HG02678 (cell line): Measurements from ENCODE around the gene HEG1.

Experiments used
- ATAC-seq: cut with Tn5 transposase; IDR thresholded peaks from one replicate; pipeline ENCODE4 v1.9.1; 2021; ENCODE audit warnings: mild to moderate bottlenecking, moderate library complexity; ENCODE audit not compliant: unreplicated experiment

The HEG1 gene

DNA sequence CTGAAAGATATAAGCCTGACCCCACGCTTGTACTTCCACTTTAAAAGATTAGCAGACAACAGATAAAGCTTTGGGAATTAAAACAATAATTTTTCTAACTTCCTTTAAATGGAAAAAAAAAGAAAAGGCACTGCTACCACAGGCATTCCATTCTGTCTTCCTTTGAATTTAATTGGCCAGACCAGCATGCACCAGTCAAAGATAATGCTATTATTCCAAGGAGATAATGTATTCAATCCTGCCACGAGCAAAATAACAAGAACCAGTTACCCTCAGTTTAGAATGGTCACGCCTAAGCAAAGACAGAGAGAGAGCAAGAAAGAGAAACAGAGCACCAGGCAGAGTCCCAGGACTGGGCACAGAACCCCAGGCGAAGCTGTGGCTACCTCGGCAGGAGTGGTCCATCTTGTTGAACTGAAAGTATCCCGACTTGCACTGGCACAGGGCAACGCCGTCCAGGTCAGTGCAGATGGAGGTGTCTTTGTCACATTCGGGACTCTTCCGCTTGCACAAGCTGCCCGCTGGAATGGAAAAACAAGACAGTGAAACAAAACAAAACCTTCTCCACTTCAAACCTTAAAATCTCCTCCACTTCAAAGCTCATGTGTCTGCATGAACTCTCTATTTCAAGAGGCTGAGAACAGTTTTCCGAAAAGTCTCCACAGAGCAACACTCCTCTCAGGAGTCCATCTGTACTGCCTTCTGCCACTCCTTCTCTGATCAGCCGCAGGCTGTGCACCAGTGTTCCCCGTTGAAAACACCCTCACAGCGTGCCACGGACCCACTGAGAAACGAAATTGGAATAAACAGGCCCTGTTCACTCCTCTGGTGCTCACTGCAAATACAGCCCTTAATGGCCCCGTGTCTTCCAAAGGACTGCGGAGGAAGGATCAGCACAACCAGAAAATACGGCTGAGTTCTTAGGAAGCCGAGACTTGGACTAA lies 58.2 kb downstream of the HEG1 start:
- no peak for ATAC-seq

DNA sequence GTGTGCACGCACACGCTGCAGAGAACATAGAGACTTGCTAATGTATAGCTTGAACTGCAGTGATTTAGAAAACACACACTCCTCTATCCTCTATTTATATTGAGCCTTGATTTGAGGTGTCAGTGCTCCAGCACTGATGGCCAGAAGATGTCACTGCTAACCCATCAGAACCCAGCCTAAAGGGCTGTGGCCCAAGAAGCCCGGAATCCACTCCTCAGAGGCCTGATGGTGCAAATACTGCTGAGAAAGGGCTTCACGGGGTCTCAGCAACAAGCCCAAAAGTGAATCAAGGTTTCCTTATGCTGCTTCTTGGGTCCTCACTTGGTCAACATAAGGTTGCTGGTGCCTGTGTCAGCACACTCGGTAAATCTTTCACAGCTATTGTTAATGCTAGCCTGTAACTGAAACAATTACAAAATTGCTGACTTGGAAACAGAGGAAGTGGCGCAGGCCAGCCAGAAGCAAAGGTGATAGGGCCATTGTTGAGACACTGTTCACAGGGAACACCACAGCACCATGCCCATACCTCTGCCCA lies 60.3 kb downstream of the HEG1 start:
- ATAC-seq, result no peak

DNA sequence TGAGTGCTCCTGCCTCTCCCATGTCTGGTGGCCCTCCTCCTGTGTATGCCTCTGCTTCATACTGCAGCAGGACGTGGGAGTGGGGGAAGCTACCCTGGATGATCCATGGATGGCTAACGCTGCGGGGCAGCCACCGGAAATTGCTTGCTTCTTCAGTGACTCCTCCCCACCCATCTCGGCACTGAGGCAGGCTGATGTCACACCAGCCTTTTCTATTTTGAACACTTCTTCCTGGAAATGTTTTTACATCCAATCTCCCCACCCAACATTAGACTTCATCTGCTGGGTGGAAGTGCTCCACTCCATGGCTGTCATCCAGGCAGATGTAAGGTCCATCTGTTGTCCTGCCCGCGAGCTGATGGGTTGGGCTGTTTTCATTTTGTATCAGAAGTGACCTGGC lies 62.3 kb downstream of the HEG1 start:
- no peak for ATAC-seq

DNA sequence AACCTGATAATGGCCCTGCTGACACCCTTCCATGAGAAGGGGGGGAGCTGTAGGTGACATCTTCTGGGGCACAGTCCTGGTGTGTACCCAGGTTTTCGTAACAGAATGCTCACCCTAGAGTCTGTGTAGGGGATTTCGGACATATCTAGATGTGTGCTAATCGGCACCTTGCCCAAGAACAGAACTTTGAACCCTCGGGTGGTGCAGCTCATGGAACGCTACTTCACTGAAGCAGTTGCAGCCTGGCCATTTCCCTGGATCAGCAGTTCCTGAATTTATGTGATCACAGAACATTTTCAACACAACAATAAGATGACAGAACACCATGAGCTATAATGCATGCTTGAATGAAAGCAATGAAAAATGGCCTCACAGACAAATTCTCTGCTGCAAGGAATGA lies 63.8 kb downstream of the HEG1 start:
- ATAC-seq, result no peak

DNA sequence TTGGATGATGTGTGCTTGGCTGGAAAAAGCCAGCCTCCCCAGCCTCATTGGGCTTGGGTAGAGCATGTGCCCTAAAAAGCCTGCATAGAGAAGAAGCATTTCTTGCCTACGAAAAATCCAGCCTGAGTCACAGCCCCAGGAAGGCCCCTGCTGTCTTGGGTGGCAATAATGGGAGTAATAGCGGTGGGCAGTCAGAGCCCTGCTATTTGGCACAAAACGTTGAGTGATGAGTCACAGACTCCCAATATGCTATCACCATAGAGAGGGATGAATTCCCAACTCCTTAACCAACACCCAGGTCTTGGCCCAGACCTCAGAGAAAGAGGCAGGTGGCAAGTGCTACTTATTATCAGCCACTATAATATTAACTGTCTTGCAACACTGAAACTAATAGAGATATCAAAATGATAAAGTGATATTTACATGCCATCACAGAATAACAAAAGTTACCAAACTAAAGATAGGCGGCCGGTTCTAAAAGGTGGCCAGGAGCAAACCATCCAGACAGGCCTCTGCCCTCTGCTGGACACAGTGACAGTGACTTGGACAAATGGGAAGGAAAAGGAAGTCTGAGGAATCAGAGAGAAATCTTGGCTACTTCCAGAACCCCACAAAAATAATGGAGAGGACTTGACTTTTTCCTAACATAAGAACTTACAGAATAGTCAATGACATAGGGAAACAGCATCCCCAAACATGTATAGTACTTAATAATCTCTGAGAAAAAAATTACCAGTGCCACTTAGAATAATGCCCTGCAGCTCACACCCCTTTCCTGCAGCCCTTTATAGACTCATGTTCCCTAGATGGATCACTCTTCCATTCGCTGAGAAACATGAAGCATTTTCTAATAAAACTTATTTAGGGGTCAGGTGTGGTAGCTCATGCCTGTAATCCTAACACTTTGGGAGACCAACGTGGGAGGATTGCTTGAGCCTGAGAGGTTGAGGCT lies 69.3 kb downstream of the HEG1 start:
- no peak for ATAC-seq

DNA sequence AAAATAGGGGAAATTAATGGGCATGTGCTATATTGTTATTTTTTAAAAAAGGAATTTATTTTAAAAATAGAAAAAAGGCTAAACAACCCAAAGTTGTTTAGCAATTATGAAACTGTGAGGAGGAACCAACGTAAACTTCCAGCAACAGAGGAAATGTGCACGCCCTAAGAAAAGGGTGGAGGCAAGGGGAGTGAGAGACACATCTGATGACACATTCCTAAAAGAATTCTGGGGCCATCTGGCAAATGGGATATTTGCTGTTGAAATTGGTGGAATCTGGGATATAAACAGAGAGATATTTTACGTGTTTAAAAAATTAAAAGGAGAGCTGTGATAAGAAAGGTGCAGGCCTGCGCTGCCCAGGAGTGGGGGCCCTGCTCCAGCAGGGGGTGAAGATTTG lies 70.4 kb downstream of the HEG1 start:
- ATAC-seq, result no peak

DNA sequence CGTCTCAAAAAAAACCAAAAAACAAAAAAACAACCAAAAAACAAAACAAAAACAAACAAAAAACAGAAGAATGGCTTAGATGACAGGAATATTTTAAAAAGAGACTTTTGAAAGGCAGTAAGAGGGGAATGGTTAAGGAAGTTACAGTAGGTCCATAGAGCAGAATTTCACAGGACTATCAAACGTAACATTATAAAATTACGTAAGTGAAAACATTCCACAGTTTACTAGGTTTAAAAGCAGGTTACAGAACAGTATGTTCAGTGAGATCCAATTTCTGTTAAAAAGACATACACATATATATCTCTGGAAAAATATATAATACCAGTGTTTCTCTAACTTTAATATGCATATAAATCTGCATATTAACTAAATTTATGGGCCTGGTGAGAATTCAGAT lies 71.0 kb downstream of the HEG1 start:
- no peak for ATAC-seq

DNA sequence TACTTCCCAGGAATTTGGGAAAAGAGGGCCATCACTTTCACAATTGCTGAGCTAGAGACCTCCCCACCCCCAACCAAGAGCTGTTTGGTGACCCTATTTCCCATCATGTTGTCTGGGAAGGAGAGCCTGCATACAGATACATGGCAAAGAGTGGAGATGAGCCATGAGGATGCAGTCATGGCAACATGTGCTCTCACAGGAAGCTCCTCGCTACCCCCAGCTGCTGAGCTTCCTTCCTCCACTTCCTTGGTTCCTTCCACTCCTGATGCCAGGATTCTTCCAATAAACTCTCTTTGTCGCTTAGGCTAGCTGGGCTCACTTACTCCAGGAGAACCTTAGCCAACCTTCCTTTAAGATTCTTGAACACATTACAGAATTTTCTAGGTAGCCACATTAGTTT lies 72.9 kb downstream of the HEG1 start:
- no peak for ATAC-seq

DNA sequence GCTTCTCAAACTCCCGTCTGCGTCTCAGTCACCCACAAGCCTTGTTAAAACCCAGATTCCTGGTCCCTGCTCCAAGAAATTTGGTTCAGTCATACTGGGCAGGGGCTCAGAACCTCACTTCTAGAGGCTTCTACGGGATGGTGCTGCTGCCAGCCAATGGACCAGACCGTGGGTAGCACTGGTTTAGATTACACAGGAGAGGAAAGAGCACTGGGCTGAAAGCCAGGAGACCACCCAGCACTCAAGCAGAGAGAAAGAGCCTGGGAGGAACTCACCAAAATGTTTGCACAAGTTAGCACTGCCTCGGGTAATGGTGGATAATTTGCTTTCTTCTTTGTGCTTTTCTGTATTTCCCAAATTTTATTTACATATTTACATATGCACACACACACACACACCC lies 74.3 kb downstream of the HEG1 start:
- no peak for ATAC-seq

DNA sequence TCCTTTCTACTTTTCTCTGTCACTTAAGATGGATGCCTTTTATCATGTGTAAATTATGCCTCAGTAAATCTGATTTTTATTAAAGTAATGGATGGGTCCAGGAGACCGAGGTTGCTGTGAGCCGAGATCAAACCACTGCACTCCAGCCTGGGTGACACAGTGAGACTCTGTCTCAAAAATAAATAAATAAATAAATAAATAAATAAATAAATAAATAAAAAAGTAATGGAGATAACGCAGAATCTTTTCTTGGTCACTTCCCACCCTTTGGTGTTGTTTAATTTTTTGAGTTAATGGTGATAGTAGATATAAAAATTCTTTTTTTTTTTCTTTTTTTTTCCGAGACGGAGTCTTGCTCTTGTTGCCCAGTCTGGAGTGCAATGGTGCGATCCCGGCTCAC lies 77.2 kb downstream of the HEG1 start:
- no peak for ATAC-seq

DNA sequence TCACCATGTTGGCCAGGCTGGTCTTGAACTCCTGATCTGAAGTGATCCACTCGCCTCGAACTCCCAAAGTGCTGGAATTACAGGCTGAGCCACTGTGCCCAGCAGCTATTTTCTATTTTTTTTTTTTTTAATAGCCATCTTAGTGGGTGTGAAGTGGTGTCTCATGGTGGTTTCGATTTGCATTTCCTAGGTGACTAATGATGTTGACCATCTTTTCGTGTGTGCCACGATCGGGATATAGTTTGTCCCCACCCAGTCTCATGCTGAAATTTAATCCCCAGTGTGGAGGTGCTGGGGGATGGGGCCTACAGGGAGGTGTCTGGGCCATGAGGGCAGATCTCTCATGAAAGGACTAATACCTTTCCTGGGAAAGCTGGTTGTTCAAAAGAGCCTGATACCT lies 79.4 kb downstream of the HEG1 start:
- ATAC-seq, result no peak

DNA sequence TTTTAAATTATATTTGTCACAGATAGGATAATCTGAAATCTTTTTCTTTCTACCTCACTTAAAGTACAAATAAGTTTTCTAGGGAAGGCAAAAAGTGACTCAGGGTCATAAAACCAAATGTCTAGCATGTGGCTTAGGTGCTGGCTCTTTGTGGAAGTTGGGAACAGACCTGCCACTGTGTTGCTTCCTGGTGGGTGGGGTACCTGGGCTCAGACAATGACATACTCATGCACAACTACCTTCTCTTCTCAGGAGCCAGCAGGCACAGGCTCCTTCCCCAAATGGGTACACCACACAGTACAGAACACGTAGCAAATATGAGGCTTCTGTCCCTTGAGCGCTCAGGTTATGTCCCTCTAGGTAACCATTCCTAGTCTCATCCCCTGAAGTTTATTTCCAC lies 81.1 kb downstream of the HEG1 start:
- ATAC-seq, result no peak

DNA sequence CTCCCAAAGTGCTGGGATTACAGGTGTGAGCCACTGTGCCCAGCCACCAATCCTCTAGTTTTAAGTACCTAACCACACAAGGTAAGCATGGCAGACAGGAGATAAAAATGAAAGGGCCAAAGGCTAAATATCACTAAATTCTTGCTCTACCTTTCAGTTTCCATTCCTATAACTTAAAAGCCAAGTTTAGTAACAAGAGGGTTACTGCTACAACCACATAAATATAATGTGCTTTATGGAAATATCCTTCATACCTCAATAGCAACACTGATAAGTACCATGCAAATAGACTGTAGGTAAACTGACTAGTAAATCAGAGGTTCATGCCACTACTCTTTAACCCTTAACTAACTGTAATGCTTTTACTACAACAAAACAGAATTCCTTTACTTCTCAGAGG lies 82.5 kb downstream of the HEG1 start:
- no peak for ATAC-seq

DNA sequence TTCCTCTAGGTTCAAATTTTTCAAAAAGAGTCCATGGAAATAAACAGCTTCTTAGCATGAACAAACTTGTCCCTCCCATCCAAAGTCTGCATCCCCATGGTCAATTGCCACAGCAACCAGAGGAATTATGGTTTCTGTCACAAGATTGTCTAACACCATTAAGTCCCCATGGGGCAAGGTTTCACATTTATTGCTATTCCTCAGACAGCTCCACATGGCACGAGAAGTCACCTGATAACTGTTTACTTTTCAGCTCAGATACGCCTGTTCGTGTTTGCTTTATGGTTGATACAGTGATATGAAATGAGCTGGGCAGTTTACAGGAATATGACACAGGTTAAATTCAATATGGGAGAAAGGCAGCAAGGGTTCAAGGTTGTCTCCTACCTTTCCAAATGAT lies 83.3 kb downstream of the HEG1 start:
- ATAC-seq, result no peak

DNA sequence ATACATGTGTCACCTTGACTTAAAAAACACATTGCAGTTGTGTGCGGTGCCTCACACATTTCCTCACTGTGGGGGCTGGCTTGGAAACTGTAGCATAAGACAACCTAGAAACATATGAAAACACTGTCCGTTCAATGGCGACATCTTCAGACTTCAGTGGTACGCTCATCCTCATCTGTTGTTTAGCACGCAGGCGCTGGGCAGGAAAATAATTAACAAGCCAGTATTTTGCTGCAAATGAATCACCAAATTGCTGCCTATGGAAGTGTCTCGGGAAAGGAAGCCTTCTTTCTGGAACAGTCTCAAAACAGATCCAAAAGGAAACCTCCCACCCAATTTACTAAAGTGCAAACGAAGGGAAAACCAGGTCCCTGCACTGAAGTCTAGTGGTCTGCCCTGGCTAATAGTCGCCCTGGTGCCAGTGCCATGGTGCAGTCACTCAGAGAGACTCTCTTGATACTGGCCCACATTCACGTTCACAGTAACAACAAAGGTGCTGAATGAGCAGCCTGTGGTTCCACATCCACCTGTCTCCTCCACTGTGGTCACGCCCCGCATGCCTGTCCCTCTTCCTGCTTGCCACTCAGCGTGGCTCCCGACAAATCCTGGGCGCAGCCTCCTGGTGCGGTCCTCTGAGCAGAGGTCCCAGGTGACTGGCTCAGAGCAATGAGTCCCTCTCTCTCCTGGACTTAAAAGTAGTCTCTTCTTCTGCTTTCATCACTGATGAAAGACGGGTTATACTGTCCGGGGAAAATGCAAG lies 85.7 kb downstream of the HEG1 start:
- ATAC-seq, result no peak

DNA sequence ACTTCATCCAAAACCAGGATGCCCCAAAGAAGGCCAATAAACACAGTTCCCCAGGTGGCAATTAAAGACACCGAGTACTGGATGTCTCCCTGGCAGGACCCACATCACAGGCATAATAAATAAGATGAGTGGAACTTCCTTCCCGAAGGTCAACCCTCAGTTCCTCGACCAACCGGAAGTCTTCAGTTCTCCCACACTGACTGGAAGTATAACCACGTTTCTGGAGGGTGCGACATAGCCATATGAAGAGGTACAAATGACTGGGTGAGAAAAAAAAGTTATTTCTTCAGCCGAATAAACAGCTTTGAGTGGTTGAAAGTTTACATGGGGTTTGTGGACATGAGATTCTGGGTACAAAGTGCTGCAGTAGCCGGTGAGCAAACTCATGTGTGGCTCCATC lies 86.6 kb downstream of the HEG1 start:
- ATAC-seq, result no peak

DNA sequence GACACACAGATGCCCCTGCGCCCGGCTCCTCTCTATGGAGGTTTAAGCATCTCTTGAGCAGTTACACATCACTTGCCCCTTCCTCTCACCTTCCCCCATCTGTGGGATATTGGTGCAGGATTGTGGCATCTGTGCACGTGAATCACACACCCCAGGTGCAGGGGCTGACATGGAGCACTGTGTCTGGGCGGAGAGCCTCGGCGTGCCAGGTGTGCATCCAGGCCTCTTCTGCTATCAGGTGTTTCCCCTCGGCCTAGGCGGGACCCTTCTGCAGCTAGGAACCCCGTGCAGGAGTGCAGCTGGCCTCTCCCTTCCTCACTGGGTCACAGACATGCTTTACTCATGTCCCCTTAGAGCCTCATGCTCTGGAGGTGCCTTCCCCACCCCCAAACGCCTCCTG lies 87.8 kb downstream of the HEG1 start:
- ATAC-seq, result no peak

DNA sequence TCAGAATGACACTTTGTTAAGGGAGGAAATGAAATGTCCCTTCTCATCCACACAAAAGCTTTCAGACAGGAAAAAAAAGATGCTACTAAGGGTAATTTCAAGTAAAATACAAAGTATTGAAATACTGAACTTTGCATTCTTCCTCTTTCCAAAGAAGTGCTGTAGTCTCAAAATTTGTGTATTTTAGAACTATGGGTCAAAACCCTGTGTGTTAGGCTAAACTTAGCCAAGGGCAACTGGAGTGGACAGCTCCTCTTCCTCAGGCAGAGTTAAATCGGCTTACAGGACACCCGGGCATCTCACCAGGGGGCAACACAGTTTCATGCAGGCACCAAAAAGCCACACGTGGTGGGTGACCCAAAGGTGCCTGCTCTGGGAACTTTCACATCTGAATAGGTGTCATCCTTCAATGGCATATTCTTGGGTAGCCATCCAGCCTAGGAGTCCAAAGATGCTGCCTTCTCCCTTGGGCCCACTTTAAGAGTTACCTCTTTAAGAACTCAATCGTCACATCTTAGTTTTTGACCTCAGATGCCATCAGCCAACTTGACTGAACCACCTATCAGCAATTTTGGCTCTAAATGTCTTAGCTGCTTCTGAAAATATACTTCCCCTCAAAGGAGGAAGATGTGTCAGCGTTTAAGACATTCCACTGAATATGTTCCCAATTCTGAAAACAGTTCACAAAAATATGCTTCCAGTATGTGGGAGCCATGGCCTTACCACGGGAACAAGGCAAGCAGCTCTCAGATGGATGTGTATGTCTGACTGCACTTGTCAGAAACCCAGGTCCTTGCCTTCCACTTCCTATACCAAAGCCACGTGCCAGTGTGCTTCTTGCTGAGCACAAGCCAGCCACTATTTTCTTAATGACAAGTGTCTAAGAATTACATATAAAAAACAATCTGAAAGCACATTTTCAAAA lies 89.0 kb downstream of the HEG1 start:
- no peak for ATAC-seq

DNA sequence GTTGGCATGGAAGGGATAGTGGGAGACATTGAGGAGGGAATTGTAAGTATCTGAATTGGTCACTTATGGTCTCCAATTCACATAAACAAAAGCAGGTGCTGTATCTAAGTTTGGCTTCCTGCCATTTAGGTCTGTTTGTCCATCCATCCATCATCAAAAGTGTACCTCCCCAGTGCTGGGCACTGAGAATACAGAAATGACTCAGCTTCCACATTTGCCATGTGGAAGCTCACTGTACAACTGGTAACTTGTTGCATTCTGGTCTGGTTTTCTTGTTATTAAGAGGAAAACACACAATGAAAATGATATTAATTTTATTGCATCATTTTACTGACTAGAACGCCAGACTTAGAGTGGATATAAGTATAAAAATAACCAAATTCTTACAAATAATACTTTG lies 90.4 kb downstream of the HEG1 start:
- no peak for ATAC-seq

DNA sequence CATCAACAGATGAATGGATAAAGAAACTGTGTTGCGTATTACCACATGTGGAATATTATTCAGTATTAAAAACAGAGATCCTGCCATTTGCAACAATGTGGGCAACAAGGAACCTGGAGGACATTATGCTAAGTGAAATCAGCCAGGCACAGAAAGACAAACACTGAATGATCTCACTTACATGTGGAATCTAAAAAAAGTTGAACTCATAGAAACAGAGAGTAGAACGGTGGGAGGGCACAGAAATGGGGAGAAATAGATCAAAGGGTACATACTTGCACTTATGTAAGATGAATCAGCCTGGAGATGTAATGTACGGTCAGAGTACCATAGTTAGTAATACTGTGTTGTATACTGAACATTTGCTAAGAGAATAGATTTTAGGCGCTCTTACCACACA lies 91.4 kb downstream of the HEG1 start:
- no peak for ATAC-seq
